HuH-7 (cell line): Measurements from ENCODE around the gene RTN4.

ENCODE experiments used
- DNase-seq: peaks from one replicate; pipeline ENCODE4 v3.0.0; 2011; ENCODE audit warnings: low spot score

The RTN4 gene

GRCh38 chr2:54969295-54969939 lies 80.8 kb downstream of the RTN4 start:
- DNase-seq: no peak

GRCh38 chr2:54968561-54969218 lies 81.6 kb downstream of the RTN4 start:
- no peak for DNase-seq

DNA sequence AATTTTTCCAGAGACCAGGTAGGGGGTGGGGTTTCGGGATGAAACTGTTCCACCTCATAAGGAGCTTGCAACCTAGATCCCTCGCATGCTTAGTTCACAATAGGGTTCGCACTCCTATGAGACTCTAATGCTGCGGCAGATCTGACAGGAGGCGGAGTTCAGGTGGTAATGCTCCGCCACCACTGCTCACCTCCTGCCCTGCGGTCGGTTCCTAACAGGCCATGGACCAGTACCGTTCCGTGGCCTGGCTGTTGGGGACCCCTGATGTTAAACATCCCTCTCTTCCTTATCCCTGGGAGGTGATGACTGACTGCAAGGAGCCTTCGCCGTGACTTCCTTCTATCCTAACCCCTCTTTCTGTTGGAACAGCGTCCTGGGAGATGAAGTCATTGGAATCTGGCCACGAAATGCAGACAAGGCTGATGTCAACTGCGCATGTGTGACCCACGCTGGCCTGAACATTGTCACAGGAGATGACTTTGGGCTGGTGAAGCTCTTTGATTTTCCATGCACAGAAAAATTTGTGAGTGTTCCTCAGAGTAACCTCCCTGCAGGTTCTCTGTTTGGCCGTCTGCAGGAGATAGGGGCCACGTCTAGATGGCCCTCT lies 82.4 kb downstream of the RTN4 start:
- no peak for DNase-seq

GRCh38 chr2:54967269-54967668 lies 83.0 kb downstream of the RTN4 start:
- DNase-seq: no peak

GRCh38 chr2:54966837-54967236 lies 83.4 kb downstream of the RTN4 start:
- DNase-seq: no peak

- DNase-seq: no peak
Measured at GRCh38 chr2:54966165-54966832, 84.0 kb downstream of the RTN4 start.

GRCh38 chr2:54965425-54965824 lies 84.8 kb downstream of the RTN4 start:
- no peak for DNase-seq

GRCh38 chr2:54964816-54965215 lies 85.4 kb downstream of the RTN4 start:
- DNase-seq: no peak

GRCh38 chr2:54964271-54964670 lies 86.0 kb downstream of the RTN4 start:
- no peak for DNase-seq

DNA sequence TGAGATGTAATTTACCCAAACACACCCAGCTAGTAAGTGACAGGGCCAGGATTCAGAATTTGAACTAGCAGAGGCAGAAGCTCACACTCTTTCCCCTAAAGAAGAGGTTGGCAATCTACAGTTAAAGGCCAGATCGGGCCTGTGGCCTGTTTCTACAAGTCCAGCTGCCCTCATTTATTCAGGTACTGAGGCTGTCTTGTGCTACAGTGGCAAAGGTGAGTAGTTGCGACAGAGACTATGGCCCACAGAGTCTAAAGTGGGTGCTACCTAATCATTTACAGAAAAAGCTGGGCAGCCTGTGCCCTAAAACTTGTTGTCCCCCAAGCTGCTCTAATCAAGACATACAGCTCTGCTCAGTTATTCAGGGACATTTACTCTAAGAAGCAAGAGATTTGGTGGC lies 86.8 kb downstream of the RTN4 start:
- no peak for DNase-seq

- no peak for DNase-seq
Measured at GRCh38 chr2:54962935-54963440, 87.3 kb downstream of the RTN4 start.

DNA sequence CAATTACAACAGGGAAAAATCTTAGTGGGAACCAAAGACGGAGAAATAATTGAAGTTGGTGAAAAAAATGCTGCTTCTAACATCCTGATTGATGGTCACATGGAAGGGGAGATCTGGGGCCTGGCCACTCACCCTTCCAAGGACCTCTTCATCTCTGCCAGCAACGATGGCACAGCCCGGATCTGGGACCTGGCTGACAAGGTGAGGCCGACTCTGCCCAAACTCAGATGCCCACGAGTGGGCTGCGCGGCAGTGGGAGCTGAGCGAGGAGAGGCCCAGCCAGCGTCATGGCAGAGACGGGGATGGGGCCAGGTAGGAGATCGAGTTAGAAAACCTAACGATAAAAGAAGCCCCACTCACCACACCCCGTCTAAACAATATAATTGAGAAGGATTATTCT lies 87.7 kb downstream of the RTN4 start:
- DNase-seq: no peak

DNA sequence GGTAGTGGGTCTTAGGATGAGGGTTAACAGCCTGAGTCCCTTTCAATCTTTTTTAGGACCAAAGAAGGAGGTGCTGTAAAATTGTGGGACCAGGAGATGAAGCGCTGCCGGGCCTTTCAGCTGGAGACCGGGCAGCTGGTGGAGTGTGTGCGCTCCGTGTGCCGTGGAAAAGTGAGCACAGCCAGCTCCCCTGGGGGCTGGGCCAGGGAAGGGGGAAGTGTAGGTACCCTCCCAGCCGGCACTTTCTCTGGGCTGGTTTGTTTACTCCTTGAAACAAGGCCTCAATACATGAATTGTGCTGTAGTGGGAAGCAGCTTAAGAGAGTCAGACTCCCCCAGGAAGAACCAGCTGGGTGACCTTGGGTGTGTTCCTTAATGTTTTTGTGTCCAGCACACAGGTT lies 90.1 kb downstream of the RTN4 start:
- DNase-seq: no peak

GRCh38 chr2:54958717-54959371 lies 91.4 kb downstream of the RTN4 start:
- DNase-seq: no peak

- DNase-seq: no peak
Measured at GRCh38 chr2:54957321-54957999, 92.8 kb downstream of the RTN4 start.

GRCh38 chr2:54956111-54956627 lies 94.1 kb downstream of the RTN4 start:
- no peak for DNase-seq

DNA sequence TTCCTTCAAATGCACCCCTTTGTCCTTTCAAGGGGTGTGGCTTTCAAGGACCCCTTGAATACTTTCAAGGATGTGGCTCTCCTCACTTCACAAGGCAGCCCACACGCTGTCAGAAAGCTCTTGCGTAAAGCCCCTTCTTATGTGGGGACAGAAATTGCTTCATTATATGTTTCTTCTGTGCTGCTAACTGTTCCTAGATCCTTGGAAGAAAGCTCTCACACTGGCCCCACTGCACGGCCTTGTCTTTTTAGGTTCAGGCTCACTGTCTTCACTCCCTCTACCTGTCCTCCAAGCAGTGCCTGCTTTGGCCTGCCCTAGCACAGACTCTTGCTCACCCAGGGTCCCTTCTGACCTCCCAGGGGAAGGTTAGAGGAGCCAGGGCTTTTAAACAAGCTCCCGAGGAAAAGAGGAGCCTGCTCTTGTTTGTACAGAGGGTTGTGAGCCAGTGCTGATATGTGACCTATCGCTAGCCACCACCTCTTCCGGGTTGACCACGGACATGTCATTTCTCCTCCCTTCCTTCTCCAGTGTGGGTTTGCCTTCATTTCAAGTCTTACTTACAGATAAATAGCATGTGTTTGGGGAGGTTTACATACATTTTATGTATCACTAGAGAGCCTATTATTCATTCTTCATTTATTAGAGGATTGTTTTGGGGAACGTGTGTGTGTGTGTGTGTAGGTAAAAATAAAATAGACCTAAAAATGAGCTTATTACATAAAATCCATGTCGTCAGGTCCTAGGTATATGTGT lies 94.7 kb downstream of the RTN4 start:
- peak; percentile 57 for DNase-seq

DNA sequence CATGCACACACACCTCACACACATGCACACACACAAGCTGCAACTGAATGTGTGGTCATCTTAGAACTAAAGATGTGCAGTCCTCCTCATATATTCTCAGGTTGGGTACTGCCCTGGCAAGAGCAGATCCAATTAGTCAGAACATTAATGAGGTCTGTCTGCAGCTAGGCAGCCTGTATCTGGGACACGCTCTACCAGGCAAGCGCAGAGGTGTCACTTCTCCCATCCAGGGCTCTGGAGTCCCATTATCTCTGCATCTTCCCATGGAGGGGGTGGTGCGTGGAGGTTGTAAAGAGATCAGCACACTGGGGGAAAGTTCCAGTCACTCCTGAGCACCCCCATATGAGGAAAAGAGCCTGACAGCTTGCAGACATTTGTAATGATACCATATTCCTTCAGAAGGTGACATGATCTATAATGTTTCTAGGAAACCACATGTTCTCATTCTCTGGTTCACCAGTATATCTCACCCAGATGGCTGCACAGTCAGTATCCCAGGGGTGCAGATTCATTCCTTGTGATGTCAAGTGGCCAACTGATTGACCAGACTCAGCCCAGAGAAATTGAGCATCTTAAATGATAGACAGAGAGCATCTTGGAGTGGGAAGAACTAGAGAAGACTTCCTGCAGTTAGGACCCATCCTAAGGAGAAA lies 95.4 kb downstream of the RTN4 start:
- DNase-seq: no peak

DNA sequence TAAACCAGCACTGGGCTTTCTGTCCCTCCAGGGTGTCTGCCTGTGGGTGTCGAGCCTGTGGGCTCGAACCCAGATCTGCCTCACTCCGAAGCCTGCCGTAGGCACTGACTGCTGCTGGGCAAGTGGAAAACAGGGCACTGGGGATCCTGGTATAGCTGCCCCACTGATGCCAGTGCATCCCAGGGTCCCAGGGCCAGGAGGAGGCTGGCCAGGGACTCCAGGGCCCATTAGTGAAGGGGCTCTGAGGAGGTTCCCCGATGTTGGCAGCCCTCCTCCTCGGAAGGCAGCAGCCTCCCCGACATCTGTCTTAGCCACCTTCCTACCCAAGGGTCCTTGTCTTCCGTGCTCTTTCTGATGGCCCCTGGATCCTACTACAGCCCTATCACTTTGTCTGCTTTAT lies 96.1 kb downstream of the RTN4 start:
- DNase-seq: no peak

- no peak for DNase-seq
Measured at GRCh38 chr2:54952978-54953456, 97.2 kb downstream of the RTN4 start.
